Hepatocyte (in vitro differentiated cells): ENCODE results near the gene EIF2AK2. TPM values are rescaled to one million over a fixed set of nuclear protein-coding genes. Genes with fewer than 3 reads are reported as not detected.

Experiments
- DNase-seq: peaks from one replicate; pipeline ENCODE4 v3.0.0-alpha.2; 2016; ENCODE audit warnings: low spot score
- H2AFZ ChIP-seq: fragments of 200-600 bp; sonication (generic); 2 replicates; pipeline ENCODE4 v1.6.0; 2016; ENCODE audit warnings: antibody characterized with exemption, mild to moderate bottlenecking
- H3K27ac ChIP-seq: fragments of 200-600 bp; sonication (generic); 2 replicates; pipeline ENCODE4 v1.5.1; 2016; ENCODE audit warnings: mild to moderate bottlenecking
- H3K27me3 ChIP-seq: fragments of 200-600 bp; sonication (generic); 2 replicates; pipeline ENCODE4 v1.6.1; 2016
- H3K36me3 ChIP-seq: fragments of 200-600 bp; sonication (generic); replicated peaks from 2 replicates; pipeline ENCODE4 v1.5.1; 2016; ENCODE audit warnings: low read depth; ENCODE audit not compliant: insufficient read depth
- H3K4me1 ChIP-seq: fragments of 200-600 bp; sonication (generic); 2 replicates; pipeline ENCODE4 v1.5.1; 2016; ENCODE audit warnings: mild to moderate bottlenecking, moderate library complexity; ENCODE audit not compliant: insufficient read depth
- H3K4me2 ChIP-seq: fragments of 200-600 bp; sonication (generic); 2 replicates; pipeline ENCODE4 v1.6.0; 2016
- H3K4me3 ChIP-seq: fragments of 200-600 bp; sonication (generic); 2 replicates; pipeline ENCODE4 v1.5.1; 2016; ENCODE audit warnings: mild to moderate bottlenecking
- H3K79me2 ChIP-seq: fragments of 200-600 bp; sonication (generic); 2 replicates; pipeline ENCODE4 v1.6.0; 2017; ENCODE audit warnings: mild to moderate bottlenecking
- H3K9me2 ChIP-seq: fragments of 200-600 bp; sonication (generic); replicated peaks from 2 replicates; pipeline ENCODE4 v1.6.0; 2017; ENCODE audit warnings: mild to moderate bottlenecking; ENCODE audit not compliant: insufficient read depth
- H3K9me3 ChIP-seq: fragments of 200-600 bp; sonication (generic); 2 replicates; pipeline ENCODE4 v1.5.1; 2016; ENCODE audit warnings: low read depth, mild to moderate bottlenecking
- H4K20me1 ChIP-seq: fragments of 200-600 bp; sonication (generic); 2 replicates; pipeline ENCODE4 v1.6.0; 2016; ENCODE audit warnings: mild to moderate bottlenecking; ENCODE audit not compliant: insufficient read depth, poor library complexity, severe bottlenecking
- CTCF ChIP-seq: fragments of 200-600 bp; sonication (generic); IDR thresholded peaks from 2 replicates; pipeline ENCODE4 v1.5.1; 2016; ENCODE audit warnings: antibody characterized with exemption, mild to moderate bottlenecking; ENCODE audit not compliant: poor library complexity
- EZH2 ChIP-seq: fragments of 200-600 bp; sonication (generic); IDR thresholded peaks from 2 replicates; pipeline ENCODE4 v1.6.1; 2016; ENCODE audit warnings: antibody characterized with exemption, mild to moderate bottlenecking, borderline replicate concordance
- EZH2phosphoT487 ChIP-seq: fragments of 200-600 bp; sonication (generic); IDR thresholded peaks from one replicate; pipeline ENCODE4 v1.6.1; 2018; ENCODE audit warnings: antibody characterized with exemption, mild to moderate bottlenecking, low read depth, moderate library complexity; ENCODE audit not compliant: unreplicated experiment, severe bottlenecking
- WGBS: methylation state at CpG from one replicate; pipeline ENCODE4 v1.1.6; 2016; ENCODE audit warnings: low lambda C conversion rate; ENCODE audit errors: missing lambda C conversion rate; 5-methylcytosine and 5-hydroxymethylcytosine counted together
- polyA plus RNA-seq: library from polyadenylated mRNA; unstranded; fragments of >200 nt; fragmentation: Nextera tagmentation; extraction: Ambion mirVana; gene quantifications from 2 replicates; pipeline ENCODE4 v1.2.1, GENCODE V29; 2016
- total RNA-seq: library from RNA; depleted of rRNA; stranded (reverse); fragments of >200 nt; gene quantifications from 2 replicates; pipeline ENCODE4 v1.2.3, GENCODE V29; 2014

The EIF2AK2 gene
- total and polyA plus RNA-seq, 2 experiments from 2014 or later = 22.2 to 38.4 TPM

GRCh38 chr2:37188570-37188969 is 31.8 kb upstream of the EIF2AK2 start, which contains the start of gene SULT6B1:
TSS of gene SULT6B1 (minus strand) at chr2:37188670. CDS start at chr2:37188640, 30 bp downstream.
- no peak for DNase-seq
- H3K9me3 ChIP-seq = no peaks in the 10 kb centered on the region
- no peak within 1 kb of the TSS for H2AFZ ChIP-seq
- WGBS = 96% methylated on average over 2 of the region's 2 CpGs
- no peaks in the 10 kb centered on the region for H3K27me3 ChIP-seq
- H3K4me1 ChIP-seq = no peaks in the 10 kb centered on the region
- H3K4me3 ChIP-seq = no peak within 1 kb of the TSS
- no peaks in the 10 kb centered on the region for H3K36me3 ChIP-seq
- H3K4me2 ChIP-seq = no peak within 1 kb of the TSS
- H3K27ac ChIP-seq = peak within 1 kb of the TSS; percentile 23
- H3K9me2 ChIP-seq = no peaks in the 10 kb centered on the region
- no peaks in the 10 kb centered on the region for H4K20me1 ChIP-seq
- H3K79me2 ChIP-seq = no peaks in the 10 kb centered on the region
- TF ChIP-seq CTCF = no peak
- TF ChIP-seq EZH2 = no peak
- TF ChIP-seq EZH2phosphoT487 = no peak

GRCh38 chr2:37181726-37182684 is 25.2 kb upstream of the EIF2AK2 start:
- DNase-seq = no peak
- Histone ChIP-seq H3K4me1 (no peaks in the 10 kb centered on the region), H3K27ac (no peak overlapping the region), H2AFZ (no peak overlapping the region), H3K4me2 (no peak overlapping the region), H4K20me1 (no peaks in the 10 kb centered on the region), H3K27me3 (no peaks in the 10 kb centered on the region), H3K9me3 (no peaks in the 10 kb centered on the region), H3K4me3 (no peak overlapping the region), H3K79me2 (no peaks in the 10 kb centered on the region), H3K36me3 (no peaks in the 10 kb centered on the region), H3K9me2 (no peaks in the 10 kb centered on the region)
- 58% methylated on average over 17 of the region's 17 CpGs for WGBS
- TF ChIP-seq EZH2 = no peak
- TF ChIP-seq CTCF = no peak
- TF ChIP-seq EZH2phosphoT487 = no peak

- peak overlapping the region; percentile 39 for H3K27ac ChIP-seq
- TF ChIP-seq EZH2 = no peak
- TF ChIP-seq CTCF = no peak
- TF ChIP-seq EZH2phosphoT487 = no peak
- no peak overlapping the region for H2AFZ ChIP-seq
These were observed 23.9 kb upstream of the EIF2AK2 start for GRCh38 chr2:37180640-37181039.

More at GRCh38 chr2:37180640-37181039, 23.9 kb upstream of the EIF2AK2 start:
- WGBS = 94% methylated on average over 5 of the region's 5 CpGs
- Histone ChIP-seq H3K79me2 (no peaks in the 10 kb centered on the region), H4K20me1 (no peaks in the 10 kb centered on the region), H3K4me3 (no peak overlapping the region), H3K9me2 (no peaks in the 10 kb centered on the region), H3K4me1 (no peaks in the 10 kb centered on the region), H3K9me3 (no peaks in the 10 kb centered on the region), H3K4me2 (no peak overlapping the region), H3K36me3 (no peaks in the 10 kb centered on the region), H3K27me3 (no peaks in the 10 kb centered on the region)
- no peak for DNase-seq
